Measurements from ENCODE around the gene DAP.
"Not testable (repeated sequence)": the region's sequence is repeated elsewhere in the genome, so short reads cannot be mapped to it uniquely, and the experiment has no call there.

Gene DAP

GRCh38 chr5:10675177-10675700 lies 85.8 kb downstream of the DAP start:
- in situ Hi-C loops (cut with MboI; ENCODE audit: low sequenced_read_pairs): no loop called here

GRCh38 chr5:10674582-10674981 lies 86.5 kb downstream of the DAP start:
- in situ Hi-C loops (cut with MboI; ENCODE audit: low sequenced_read_pairs): no loop called here

GRCh38 chr5:10674096-10674495 lies 86.9 kb downstream of the DAP start:
- in situ Hi-C loops (cut with MboI; ENCODE audit: low sequenced_read_pairs): no loop called here

DNA sequence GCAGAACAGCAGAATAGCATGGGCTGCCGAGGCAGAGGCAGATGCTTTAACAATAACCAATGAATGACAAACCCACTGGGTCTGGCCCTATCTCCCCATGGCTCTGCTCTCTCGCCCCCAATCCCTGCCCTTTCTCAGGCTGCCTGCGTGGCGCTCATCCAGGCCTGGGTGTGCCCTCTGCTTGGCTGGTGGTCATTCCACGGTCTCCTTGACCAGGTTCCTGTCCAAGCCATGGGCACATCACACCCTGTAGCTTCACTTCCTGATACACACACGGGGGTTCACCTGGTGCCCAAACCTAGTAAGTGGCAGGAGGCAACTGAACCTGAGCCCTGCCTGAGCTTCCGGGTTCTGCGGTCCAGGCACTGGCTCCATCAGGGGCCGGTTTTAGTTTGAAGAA lies 87.6 kb downstream of the DAP start:
- in situ Hi-C loops (cut with MboI; ENCODE audit: low sequenced_read_pairs): no loop called here

GRCh38 chr5:10673017-10673389 lies 88.0 kb downstream of the DAP start:
- in situ Hi-C loops (cut with MboI; ENCODE audit: low sequenced_read_pairs): no loop called here

- in situ Hi-C loops (cut with MboI; ENCODE audit: low sequenced_read_pairs): no loop called here
These were observed 88.7 kb downstream of the DAP start for GRCh38 chr5:10672146-10673016.

DNA sequence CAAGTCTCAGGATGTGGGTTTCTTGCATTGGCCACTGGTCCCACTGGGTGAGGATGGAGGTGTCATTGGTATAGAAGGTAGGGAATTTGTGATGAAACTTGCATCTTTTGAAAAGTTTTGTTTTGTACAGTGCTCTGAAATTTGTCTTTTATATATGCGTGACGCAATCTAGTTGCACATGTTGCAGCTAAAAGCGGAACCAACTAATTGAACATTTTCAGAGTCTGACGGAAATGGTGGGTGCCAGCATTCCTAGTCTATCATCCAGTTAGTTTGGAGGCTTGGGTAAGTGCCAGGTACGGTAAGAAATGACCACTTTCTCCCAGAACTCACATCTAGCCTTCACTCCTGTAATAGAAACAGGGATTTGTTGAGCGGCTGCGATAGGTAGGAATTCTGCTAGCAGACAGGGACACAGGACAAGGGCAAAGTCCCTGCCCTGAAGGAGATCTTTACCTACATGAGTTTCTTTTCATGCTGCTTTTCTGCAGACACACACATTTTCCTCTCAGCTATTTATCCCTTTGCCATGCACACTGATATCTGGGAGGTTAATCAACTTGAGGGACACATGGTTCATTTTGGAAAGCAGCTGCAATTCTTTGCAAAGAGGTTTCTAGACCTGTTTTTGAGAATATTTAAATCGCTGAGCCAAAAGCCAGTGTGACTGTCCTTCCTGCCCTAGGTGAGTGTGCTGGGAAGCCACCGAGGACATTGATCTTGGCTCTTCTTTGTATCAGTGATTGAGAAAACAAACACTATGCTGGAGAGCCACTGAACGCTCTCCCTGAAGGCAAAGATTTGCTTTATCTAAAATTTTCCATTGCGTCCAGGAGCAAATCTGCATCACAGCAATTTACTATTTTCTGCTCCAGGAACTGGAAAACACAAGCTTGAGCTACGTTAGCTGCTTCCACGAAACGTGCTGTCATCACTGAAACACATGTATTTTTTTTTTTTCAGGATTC lies 89.7 kb downstream of the DAP start:
- in situ Hi-C loops (cut with MboI; ENCODE audit: low sequenced_read_pairs): no loop called here

GRCh38 chr5:10669983-10670382 lies 91.1 kb downstream of the DAP start:
- in situ Hi-C loops (cut with MboI; ENCODE audit: low sequenced_read_pairs): no loop called here

GRCh38 chr5:10668697-10669096 lies 92.3 kb downstream of the DAP start:
- in situ Hi-C loops (cut with MboI; ENCODE audit: low sequenced_read_pairs): no loop called here

DNA sequence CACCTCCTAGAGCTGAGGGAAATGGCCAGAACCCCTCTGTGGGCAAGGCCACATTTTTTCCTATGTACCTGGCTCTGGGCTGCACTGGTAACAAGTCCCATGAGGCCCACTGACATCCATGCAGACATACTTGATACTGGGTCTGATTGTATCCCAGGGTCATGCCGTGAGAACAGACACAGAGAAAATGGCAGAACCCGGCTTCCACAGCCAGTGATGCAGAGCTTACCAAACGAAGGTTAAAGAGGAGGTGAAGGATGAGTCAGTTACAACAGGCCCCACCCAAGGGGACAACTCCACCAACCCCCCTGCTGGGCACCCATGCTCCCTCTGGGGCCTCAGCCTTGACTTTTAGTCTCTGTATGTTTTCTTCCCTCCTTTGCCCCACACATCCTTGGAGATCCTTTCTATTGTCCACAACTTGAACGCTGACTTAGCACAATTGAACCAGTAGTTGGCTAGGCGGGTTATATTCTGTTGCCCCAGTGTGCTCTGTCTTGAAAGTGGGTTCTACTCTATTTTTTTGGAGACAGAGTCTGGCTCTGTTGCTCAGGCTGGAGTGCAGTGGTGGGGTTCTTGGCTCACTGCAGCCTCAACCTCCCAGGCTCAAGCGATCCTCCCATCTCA lies 93.5 kb downstream of the DAP start:
- in situ Hi-C loops (cut with MboI; ENCODE audit: low sequenced_read_pairs): no loop called here

DNA sequence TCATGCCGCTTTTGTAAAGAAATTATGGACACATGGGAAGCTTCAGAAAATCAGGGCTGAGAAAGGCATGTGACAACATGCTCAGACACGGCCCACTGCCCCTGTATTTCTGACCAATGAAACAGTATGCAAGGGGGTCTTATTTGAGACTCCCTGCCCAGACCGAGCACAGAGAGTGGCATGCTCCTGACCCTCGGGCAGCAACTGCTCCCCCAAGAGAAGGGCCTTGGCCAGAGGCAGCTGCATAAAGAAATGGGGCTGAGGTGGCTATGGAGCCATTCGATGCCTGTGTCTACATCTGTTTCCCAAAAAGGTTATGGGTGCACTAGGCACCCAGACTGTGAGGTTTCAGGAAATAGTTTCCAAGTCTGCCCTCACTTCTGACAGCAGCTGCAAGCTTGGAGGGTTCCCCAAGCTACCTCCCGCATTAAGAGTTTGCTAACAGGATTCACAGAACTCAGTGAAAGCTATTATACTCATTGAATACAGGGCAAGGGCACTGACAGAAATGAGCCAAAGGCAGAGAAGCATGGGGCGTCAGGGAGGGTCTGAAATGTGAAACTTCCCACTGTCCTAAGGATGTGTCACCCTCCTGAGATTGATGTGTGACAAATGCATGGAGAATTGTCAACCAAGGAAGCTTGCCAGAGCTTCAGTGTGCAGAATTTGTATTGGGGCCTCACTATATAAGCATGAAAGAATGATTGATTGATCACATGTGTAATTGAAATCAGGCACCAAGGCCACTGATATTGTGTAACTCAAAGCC lies 94.3 kb downstream of the DAP start:
- in situ Hi-C loops (cut with MboI; ENCODE audit: low sequenced_read_pairs): no loop called here

DNA sequence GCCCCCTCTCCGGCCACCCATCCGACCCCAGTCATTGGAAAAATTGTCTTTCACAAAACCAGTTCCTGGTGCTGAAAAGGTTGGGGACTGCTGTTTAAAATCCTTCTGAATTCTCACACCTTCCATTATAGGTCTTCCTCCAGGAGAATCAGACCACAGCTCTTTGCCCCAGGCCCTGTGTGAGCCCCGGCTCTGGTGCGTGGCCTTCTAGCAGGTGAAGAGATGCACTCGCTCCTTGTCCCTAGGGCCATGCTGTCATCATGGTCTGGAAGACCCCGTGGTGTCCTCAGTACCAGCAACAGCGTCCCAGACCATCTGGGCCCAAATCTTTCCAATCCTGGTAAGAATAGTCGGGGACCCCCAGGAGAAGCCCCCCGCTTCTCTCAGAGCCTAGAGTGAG lies 95.2 kb downstream of the DAP start:
- in situ Hi-C loops (cut with MboI; ENCODE audit: low sequenced_read_pairs): no loop called here

GRCh38 chr5:10664180-10664769 lies 96.8 kb downstream of the DAP start:
- in situ Hi-C loops (cut with MboI; ENCODE audit: low sequenced_read_pairs): not testable (repeated sequence)

DNA sequence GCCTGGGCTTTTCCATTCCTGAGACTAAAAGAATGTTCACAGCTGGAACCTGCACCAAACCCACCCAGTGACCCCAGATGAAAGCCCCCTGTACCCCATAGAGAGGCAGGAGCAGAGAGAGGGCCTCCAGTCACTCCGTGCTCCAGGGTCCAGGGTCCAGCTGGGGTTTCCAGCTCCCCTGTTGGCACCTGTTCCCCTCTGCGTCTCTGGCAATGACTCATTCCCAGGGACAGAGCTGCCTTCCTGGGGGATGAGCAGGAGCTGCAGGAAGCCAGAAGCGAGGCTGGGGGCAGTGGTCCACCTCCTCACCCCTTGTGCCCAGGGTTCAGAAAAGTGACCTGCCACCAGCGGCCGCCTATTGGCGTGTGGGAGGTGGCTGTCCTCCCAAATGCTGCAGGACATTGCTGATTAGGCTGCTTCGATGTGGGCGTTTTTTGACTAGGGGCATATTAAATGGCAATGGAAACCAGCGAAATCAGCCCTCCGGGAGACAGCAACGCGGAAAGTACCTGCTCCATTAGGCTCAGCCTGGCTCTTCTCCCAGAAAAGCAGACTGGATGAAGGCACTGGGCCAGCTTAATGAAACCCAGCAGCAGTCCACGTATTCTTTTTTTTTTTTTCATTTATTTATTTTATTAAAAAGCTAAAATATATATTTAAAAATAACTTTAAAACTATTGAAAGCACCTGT lies 97.4 kb downstream of the DAP start:
- in situ Hi-C loops (cut with MboI; ENCODE audit: low sequenced_read_pairs): no loop called here

GRCh38 chr5:10662661-10663488 lies 98.2 kb downstream of the DAP start:
- in situ Hi-C loops (cut with MboI; ENCODE audit: low sequenced_read_pairs): no loop called here

DNA sequence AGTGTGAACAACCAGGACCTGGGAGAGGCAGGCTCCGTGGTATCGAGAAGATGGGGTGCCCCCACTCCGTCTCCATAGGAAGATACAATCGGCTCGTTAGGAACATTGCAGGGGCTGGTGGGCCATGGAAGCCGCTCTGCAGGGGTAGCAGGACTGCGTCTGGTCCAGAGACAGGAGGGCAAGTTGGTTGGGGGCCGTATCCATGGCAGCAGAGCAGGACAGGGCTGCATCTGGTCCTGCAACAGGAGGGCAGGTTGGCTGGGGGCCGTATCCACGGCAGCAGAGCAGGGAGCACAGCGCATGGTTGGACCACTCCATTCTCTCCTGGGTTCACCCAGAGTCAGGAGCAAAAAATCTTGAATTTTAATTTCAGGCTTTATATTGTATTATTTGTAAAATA lies 99.0 kb downstream of the DAP start:
- in situ Hi-C loops (cut with MboI; ENCODE audit: low sequenced_read_pairs): no loop called here

GRCh38 chr5:10661401-10661800 lies 99.6 kb downstream of the DAP start:
- in situ Hi-C loops (cut with MboI; ENCODE audit: low sequenced_read_pairs): no loop called here

DNA sequence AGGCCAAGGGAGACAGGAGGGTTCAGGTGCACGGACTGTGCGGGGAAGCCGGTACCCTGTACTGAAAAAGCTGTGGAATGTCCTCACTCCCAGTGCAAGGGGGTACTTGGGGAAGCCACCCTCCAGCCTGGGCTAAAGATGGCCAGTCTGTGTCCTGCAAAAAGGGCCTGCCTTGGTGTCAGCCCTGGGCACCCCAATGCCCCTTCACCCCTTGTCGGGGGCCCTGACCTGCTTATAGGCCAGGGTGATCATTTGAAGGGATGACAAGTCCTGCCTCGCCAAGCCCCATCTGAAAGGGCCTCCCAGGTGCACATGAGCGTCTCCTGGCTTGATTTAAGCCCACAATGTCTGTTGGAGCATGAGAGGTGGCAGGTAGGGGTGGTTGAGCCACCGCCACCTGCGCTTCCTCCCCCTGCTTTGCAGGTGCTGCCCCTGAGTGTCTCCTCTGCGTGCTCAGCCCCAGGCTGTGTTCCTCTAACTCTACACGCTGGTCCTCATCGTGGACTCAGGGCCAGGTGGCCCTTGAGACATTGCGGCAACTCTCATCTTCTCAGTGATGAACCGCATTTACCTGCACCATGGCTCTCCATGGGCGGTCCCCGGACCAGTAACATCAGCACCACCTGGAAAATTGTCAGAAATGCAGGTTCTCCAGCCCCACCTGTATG lies 100.2 kb downstream of the DAP start:
- in situ Hi-C loops (cut with MboI; ENCODE audit: low sequenced_read_pairs): no loop called here

Measured in HL-60/S4 (cell line).